A549 (cell line): ENCODE results near the gene TMPRSS6. TPM values are rescaled to one million over a fixed set of nuclear protein-coding genes. Genes with fewer than 3 reads are reported as not detected.

Experiments used
- ATAC-seq, 2 experiments: fragments of 200-7000 bp in 1 of 2; fragments of >200 bp in 1 of 2; cut with Nextera tagmentation in 1 of 2; cut with Tn5 transposase in 1 of 2; 3 replicates each; pipeline versions ENCODE4 v1.8.0 to v1.9.1; 2018 to 2020; ENCODE audit warnings: mild to moderate bottlenecking in 1 of 2, moderate library complexity in 1 of 2
- CTCF ChIA-PET: fragments of 300-600 bp; sonication (Branson Sonifier 250); formaldehyde crosslinking; extraction: SDS; loops from one replicate; lab custom pipeline; 2021; ENCODE audit warnings: antibody characterized with exemption, inconsistent platforms; lab: Yijun Ruan, JAX
- POLR2A ChIA-PET: fragments of 350-600 bp; formaldehyde crosslinking; extraction: SDS; loops from one replicate; lab custom pipeline; 2021; ENCODE audit warnings: antibody characterized with exemption, inconsistent platforms; lab: Yijun Ruan, JAX
- DNase-seq, 2 experiments: peaks; one replicate each; pipeline versions ENCODE4 v3.0.0 to v3.0.0-alpha.2; 2011 to 2016; ENCODE audit warnings: low read depth in 1 of 2, low spot score in 1 of 2
- FAIRE-seq: peaks from 2 replicates; lab custom pipeline; 2011; peaks lifted over from hg19 to GRCh38; lab: Jason Lieb, UNC
- H3K27ac ChIP-seq, 2 experiments: fragments of >200 bp; sonication (Bioruptor Twin); formaldehyde crosslinking; 3 replicates each; pipeline ENCODE4 v1.5.1; 2016 to 2017
- H3K4me1 ChIP-seq: fragments of >200 bp; sonication (Bioruptor Twin); formaldehyde crosslinking; 3 replicates; pipeline ENCODE4 v1.6.1; 2016
- H3K4me2 ChIP-seq: fragments of >200 bp; sonication (Bioruptor Twin); formaldehyde crosslinking; 3 replicates; pipeline ENCODE4 v1.6.1; 2016
- H3K4me3 ChIP-seq: fragments of >200 bp; sonication (Bioruptor Twin); formaldehyde crosslinking; 3 replicates; pipeline ENCODE4 v1.5.1; 2016
- H3K9me3 ChIP-seq: fragments of >200 bp; sonication (Bioruptor Twin); formaldehyde crosslinking; 3 replicates; pipeline ENCODE4 v1.6.1; 2016
- BHLHE40 ChIP-seq: IDR thresholded peaks from 2 replicates; pipeline ENCODE4 v1.6.1; 2012; ENCODE audit warnings: low read depth, low read length, inconsistent platforms
- CHD4 ChIP-seq: fragments of 200-600 bp; sonication (generic); IDR thresholded peaks from 2 replicates; pipeline ENCODE4 v1.6.1; 2016; ENCODE audit warnings: antibody characterized with exemption, mild to moderate bottlenecking, borderline replicate concordance
- EHMT2 ChIP-seq: fragments of 200-600 bp; sonication (generic); IDR thresholded peaks from 2 replicates; pipeline ENCODE4 v1.6.1; 2016; ENCODE audit warnings: antibody characterized with exemption, low read depth, mild to moderate bottlenecking, moderate library complexity
- EP300 ChIP-seq, 2 experiments: fragments of >200 bp; sonication (Bioruptor Twin); formaldehyde crosslinking; IDR thresholded peaks; 2 replicates in 1 of 2; 3 replicates in 1 of 2; pipeline ENCODE4 v1.6.1; 2016 to 2017
- FOSB ChIP-seq: fragments of 250-450 bp; sonication (Bioruptor Pico); IDR thresholded peaks from 2 replicates; pipeline ENCODE4 v1.5.0; 2020; ENCODE audit warnings: mild to moderate bottlenecking, moderate library complexity
- FOSL2 ChIP-seq, 2 experiments: fragments of 450-650 bp in 1 of 2; fragments of >200 bp in 1 of 2; sonication (Bioruptor Twin) in 1 of 2; formaldehyde crosslinking; IDR thresholded peaks; 2 replicates each; pipeline versions ENCODE4 v1.5.0 to v1.6.1; 2016 to 2020; ENCODE audit warnings: mild to moderate bottlenecking in 1 of 2, moderate library complexity in 1 of 2
- HEYL ChIP-seq: fragments of 250-450 bp; sonication (Bioruptor Pico); IDR thresholded peaks from 2 replicates; pipeline ENCODE4 v1.8.0; 2021; ENCODE audit warnings: mild to moderate bottlenecking, moderate library complexity
- JUN ChIP-seq, 2 experiments: fragments of >200 bp; sonication (Bioruptor Twin); formaldehyde crosslinking; IDR thresholded peaks; 2 replicates in 1 of 2; 3 replicates in 1 of 2; pipeline ENCODE4 v1.6.1; 2016 to 2017
- JUNB ChIP-seq: fragments of >200 bp; sonication (Bioruptor Twin); formaldehyde crosslinking; IDR thresholded peaks from 2 replicates; pipeline ENCODE4 v1.6.1; 2016
- NFE2L2 ChIP-seq: fragments of 150-350 bp; conservative IDR thresholded peaks from 2 replicates; pipeline ENCODE4 v1.6.1; 2014; ENCODE audit warnings: low read length
- RARB ChIP-seq: fragments of 250-450 bp; sonication (Bioruptor Pico); IDR thresholded peaks from 2 replicates; pipeline ENCODE4 v1.8.0; 2021; ENCODE audit warnings: mild to moderate bottlenecking, moderate library complexity
- RFX5 ChIP-seq: fragments of 450-650 bp; IDR thresholded peaks from 2 replicates; pipeline ENCODE4 v1.7.1; 2014; ENCODE audit warnings: antibody characterized with exemption, mild to moderate bottlenecking, moderate library complexity
- ZFP36 ChIP-seq: fragments of 450-650 bp; IDR thresholded peaks from 2 replicates; pipeline ENCODE4 v1.6.1; 2014; ENCODE audit warnings: borderline replicate concordance; ENCODE audit not compliant: partially characterized antibody
- ZSCAN20 ChIP-seq: fragments of 250-450 bp; sonication (Bioruptor Pico); IDR thresholded peaks from 2 replicates; pipeline ENCODE4 v1.8.0; 2022; ENCODE audit warnings: mild to moderate bottlenecking, moderate library complexity
- WGBS: methylation state at CpG from one replicate; pipeline ENCODE4 v1.1.6; 2017; ENCODE audit errors: missing lambda C conversion rate; 5-methylcytosine and 5-hydroxymethylcytosine counted together
- polyA plus RNA-seq, 4 experiments: library from polyadenylated mRNA; depleted of rRNA in 3 of 4; stranded (reverse); fragments of >200 nt; fragmentation: RNase III in 1 of 4; extraction: RNeasy Plus Mini Kit Qiagen cat#74134 plus additional on column Dnase treatment in 1 of 4; gene quantifications; 2 replicates in 3 of 4; 3 replicates in 1 of 4; pipeline ENCODE4 v1.2.3, GENCODE V29; 2011 to 2017
- TF ChIP-seq, protein P1 (sequence below): IDR thresholded peaks from 2 replicates; pipeline ENCODE4 v1.6.1; 2012
- TF ChIP-seq, protein P2 (sequence below): fragments of 450-650 bp; IDR thresholded peaks from 2 replicates; pipeline ENCODE4 v1.6.1; 2014; ENCODE audit warnings: antibody characterized with exemption

Gene TMPRSS6
- polyA plus RNA-seq, 2 of the 4 experiments (the other 2 are of a cell fraction): not detected

DNA sequence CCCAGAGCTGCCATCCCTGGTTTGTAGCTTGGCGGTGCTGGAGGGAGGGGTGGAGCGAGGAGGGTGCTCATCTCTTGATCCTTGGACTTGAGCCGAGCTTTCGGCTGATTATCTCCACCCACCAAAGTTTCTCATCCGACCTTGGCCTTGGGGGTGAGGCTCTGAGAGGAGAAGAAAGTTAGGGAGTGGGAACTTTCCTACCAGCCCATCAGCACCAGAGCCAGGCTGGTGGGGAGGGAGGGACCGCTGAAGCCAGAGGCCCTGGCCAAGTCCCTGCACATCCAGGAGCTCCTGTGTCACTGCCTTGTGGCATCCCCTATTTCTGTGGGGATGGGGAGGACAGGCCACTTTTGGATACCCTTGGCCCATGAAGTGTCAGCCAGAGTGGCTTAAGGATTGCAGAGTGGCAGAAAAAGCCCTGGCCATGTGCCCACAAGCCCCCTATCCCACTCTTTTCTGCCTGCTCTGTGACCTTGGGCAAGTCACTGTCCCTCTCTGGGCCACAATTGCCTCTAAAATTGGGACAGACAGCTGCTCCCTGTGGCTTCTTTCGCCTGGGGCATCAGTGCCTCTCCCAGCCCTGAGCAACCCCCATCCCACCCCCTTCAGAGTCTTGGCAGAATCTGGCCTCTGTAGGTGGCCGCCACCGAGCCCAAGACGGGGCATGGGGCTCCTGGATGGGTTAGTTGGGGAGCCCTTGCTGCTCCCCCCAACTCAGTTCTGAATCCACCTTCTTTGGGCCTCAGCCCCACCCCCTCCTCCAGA lies 47.7 kb downstream of the TMPRSS6 start:
- no peaks in the 10 kb centered on the region for H3K9me3 ChIP-seq
- H3K4me2 ChIP-seq: no peak overlapping the region
- ChIA-PET CTCF (no interaction called here), POLR2A (no interaction called here)
- 75% methylated on average over 7 of the region's 10 CpGs for WGBS
- no peak overlapping the region for H3K4me3 ChIP-seq
- DNase-seq: no peak
- H3K4me1 ChIP-seq: no peaks in the 10 kb centered on the region
- FAIRE-seq: no peak
- TF ChIP-seq RFX5 (no peak), ZSCAN20 (no peak), ZFP36 (peak; percentile 39), EHMT2 (no peak)
- TF ChIP-seq, all 56 proteins: peak for 1
- no peak for ATAC-seq
- no peak overlapping the region for H3K27ac ChIP-seq

DNA sequence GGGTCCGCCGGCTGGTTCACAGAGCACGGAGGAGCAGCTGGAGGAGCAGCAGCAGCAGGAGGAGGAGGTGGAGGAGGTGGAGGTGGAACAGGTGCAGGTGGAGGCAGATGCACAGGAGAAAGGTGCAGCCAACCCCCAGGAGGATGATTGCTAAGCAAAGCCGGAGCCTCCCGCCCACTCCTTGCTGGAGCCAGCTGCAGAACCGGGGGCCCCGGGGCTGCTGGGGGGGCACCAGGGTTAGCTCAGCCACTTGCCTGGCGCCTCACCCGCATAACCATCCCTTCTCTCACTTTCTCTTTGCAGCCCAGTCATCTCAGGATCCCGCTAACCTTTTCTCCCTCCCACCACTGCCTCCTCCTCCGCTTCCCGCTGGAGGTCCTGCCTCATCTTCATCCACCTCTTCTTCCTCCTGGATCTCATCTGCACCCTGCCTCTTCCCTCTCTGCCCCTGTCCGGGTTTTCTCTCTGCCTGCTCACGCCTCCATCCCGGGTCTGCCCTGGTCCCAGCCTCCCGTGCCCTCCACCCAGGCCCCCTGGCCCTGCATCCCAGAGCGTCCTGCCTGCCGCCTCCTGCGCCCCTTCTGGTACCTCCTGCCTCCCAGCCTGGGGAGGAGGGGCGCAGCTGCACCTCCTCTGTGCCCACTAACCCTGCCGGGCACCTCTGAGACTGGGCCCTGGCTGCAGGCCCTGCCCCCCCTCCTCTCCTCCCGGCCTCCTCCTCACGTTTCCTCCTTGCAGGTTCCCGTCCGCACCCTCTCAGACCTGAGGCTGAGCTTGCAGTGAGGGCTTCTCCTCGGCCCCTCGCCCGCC lies 48.5 kb downstream of the TMPRSS6 start:
- FAIRE-seq (no peak), ATAC-seq (no peak), DNase-seq (no peak)
- Histone ChIP-seq H3K4me2 (no peak overlapping the region), H3K27ac (no peak overlapping the region), H3K9me3 (no peaks in the 10 kb centered on the region), H3K4me1 (no peaks in the 10 kb centered on the region), H3K4me3 (no peak overlapping the region)
- TF ChIP-seq JUNB (no peak), RARB (CRISPR knock-in tag) (no peak)
- POLR2A ChIA-PET: no interaction called here
- CTCF ChIA-PET: no interaction called here
- WGBS: 88% methylated on average over 23 of the region's 28 CpGs

DNA sequence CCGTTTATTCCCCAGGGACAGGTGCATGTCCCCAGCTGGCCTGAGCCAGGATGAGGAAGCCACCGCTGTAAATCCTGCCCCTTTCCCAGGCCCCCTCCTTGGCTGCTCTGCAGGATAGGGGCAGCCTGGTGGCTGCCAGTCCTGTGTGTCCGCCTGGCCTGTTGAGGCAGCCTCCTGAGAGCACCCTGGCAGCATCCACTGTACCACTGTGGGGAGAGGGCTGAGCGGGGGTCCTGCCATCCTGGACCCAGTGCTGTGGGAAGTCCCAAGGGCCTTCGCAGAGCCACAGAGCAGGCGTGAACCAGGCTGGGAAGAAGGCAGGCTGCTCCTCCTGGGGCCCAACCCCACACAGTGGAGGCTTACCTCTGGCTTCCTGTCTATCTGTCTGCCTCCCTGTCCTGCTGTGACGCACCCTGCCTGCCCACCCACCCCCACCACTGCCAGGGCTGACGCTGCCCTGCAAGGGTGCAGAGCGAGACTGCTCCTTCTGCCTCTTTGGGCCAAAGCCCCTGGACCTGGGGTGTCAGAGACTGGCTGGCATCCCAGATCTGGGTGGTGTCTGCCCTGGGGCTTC lies 49.5 kb downstream of the TMPRSS6 start:
- Histone ChIP-seq H3K4me3 (no peak overlapping the region), H3K4me2 (no peak overlapping the region), H3K9me3 (no peaks in the 10 kb centered on the region), H3K27ac (no peak overlapping the region), H3K4me1 (no peaks in the 10 kb centered on the region)
- FAIRE-seq: no peak
- TF ChIP-seq, protein P1, sequence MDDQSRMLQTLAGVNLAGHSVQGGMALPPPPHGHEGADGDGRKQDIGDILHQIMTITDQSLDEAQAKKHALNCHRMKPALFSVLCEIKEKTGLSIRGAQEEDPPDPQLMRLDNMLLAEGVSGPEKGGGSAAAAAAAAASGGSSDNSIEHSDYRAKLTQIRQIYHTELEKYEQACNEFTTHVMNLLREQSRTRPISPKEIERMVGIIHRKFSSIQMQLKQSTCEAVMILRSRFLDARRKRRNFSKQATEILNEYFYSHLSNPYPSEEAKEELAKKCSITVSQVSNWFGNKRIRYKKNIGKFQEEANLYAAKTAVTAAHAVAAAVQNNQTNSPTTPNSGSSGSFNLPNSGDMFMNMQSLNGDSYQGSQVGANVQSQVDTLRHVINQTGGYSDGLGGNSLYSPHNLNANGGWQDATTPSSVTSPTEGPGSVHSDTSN: no peak
- TF ChIP-seq FOSL2 (IDR thresholded peaks at IDR 0.05) (no peak), FOSL2 (CRISPR knock-in tag; IDR thresholded peaks at IDR 0.05) (no peak), ZFP36 (no peak), NFE2L2 (no peak), HEYL (CRISPR knock-in tag) (no peak), BHLHE40 (no peak), JUN (IDR thresholded peaks at IDR 0.05) (no peak), CHD4 (no peak), EP300 (IDR thresholded peaks at IDR 0.05) (no peak), FOSB (CRISPR knock-in tag) (no peak)
- TF ChIP-seq, protein P2, sequence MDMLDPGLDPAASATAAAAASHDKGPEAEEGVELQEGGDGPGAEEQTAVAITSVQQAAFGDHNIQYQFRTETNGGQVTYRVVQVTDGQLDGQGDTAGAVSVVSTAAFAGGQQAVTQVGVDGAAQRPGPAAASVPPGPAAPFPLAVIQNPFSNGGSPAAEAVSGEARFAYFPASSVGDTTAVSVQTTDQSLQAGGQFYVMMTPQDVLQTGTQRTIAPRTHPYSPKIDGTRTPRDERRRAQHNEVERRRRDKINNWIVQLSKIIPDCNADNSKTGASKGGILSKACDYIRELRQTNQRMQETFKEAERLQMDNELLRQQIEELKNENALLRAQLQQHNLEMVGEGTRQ: no peak
- DNase-seq: no peak
- no peak for ATAC-seq
- POLR2A ChIA-PET: no interaction called here
- WGBS: 78% methylated on average over 3 of the region's 9 CpGs
- CTCF ChIA-PET: no interaction called here
